Liver (tissue), 9 donors: Measurements from ENCODE around the gene FNDC8. TPM values are rescaled to one million over a fixed set of nuclear protein-coding genes. Genes with fewer than 3 reads are reported as not detected.

Experiments used
- DNase-seq: peaks from one replicate; pipeline ENCODE4 v3.0.0-alpha.2; 2017; ENCODE audit warnings: low spot score
- H3K27ac ChIP-seq, 2 donors: one replicate each; pipeline ENCODE4 v1.7.0; 2013; ENCODE audit warnings: inconsistent platforms in 2 of 2, low read length in 2 of 2, control low read depth in 1 of 2, low read depth in 1 of 2, mild to moderate bottlenecking in 1 of 2
- H3K27me3 ChIP-seq, 4 donors: one replicate each; pipeline versions ENCODE4 v1.6.1 to v1.7.0; 2013; ENCODE audit warnings: low read length in 3 of 4, inconsistent platforms in 1 of 4, mild to moderate bottlenecking in 1 of 4, moderate library complexity in 1 of 4; ENCODE audit not compliant: control insufficient read depth in 4 of 4, insufficient read depth in 4 of 4
- H3K36me3 ChIP-seq, 4 donors: one replicate each; pipeline versions ENCODE4 v1.6.1 to v1.7.0; 2013; ENCODE audit warnings: low read length in 3 of 4, mild to moderate bottlenecking in 3 of 4, low read depth in 1 of 4, moderate library complexity in 1 of 4; ENCODE audit not compliant: control insufficient read depth in 4 of 4, insufficient read depth in 3 of 4
- H3K4me1 ChIP-seq, 4 donors: one replicate each; pipeline versions ENCODE4 v1.6.1 to v1.7.0; 2013; ENCODE audit warnings: low read length in 3 of 4, mild to moderate bottlenecking in 3 of 4, moderate library complexity in 1 of 4; ENCODE audit not compliant: control insufficient read depth in 4 of 4, insufficient read depth in 4 of 4
- H3K4me3 ChIP-seq, 3 donors: one replicate each; pipeline versions ENCODE4 v1.6.1 to v1.7.0; 2013; ENCODE audit warnings: low read length in 3 of 3, control low read depth in 1 of 3, low read depth in 1 of 3, mild to moderate bottlenecking in 1 of 3
- H3K9ac ChIP-seq, 2 donors: one replicate each; pipeline ENCODE4 v1.7.0; 2013; ENCODE audit warnings: low read length in 2 of 2, mild to moderate bottlenecking in 2 of 2, moderate library complexity in 2 of 2, control low read depth in 1 of 2, low read depth in 1 of 2
- H3K9me3 ChIP-seq, 4 donors: one replicate each; pipeline versions ENCODE4 v1.6.1 to v1.7.0; 2013; ENCODE audit warnings: low read length in 3 of 4; ENCODE audit not compliant: control insufficient read depth in 4 of 4
- EGR1 ChIP-seq, 2 donors: IDR thresholded peaks; 2 replicates each; pipeline ENCODE4 v1.6.1; 2016 to 2018; ENCODE audit warnings: antibody characterized with exemption in 2 of 2, low read depth in 2 of 2
- GABPA ChIP-seq, 2 donors: IDR thresholded peaks in 1 of 2; conservative IDR thresholded peaks in 1 of 2; 2 replicates each; pipeline ENCODE4 v1.6.1; 2016; ENCODE audit warnings: antibody characterized with exemption in 2 of 2, mild to moderate bottlenecking in 1 of 2, moderate library complexity in 1 of 2
- HNF4A ChIP-seq, 2 donors: conservative IDR thresholded peaks; 2 replicates each; pipeline ENCODE4 v1.6.1; 2016; ENCODE audit warnings: antibody characterized with exemption in 2 of 2, mild to moderate bottlenecking in 2 of 2
- HNF4G ChIP-seq: IDR thresholded peaks from 2 replicates; pipeline ENCODE4 v1.6.1; 2016; ENCODE audit warnings: antibody characterized with exemption
- NR2F2 ChIP-seq: IDR thresholded peaks from 2 replicates; pipeline ENCODE4 v1.6.1; 2016; ENCODE audit warnings: antibody characterized with exemption
- RAD21 ChIP-seq, 2 donors: IDR thresholded peaks; 2 replicates each; pipeline ENCODE4 v1.6.1; 2016; ENCODE audit warnings: antibody characterized with exemption in 2 of 2, mild to moderate bottlenecking in 2 of 2
- TAF1 ChIP-seq: conservative IDR thresholded peaks from 2 replicates; pipeline ENCODE4 v1.6.1; 2016; ENCODE audit warnings: antibody characterized with exemption, mild to moderate bottlenecking
- YY1 ChIP-seq: IDR thresholded peaks from 2 replicates; pipeline ENCODE4 v1.6.1; 2016; ENCODE audit warnings: antibody characterized with exemption, mild to moderate bottlenecking
- WGBS: extraction: QIAGEN DNeasy Blood & Tissue Kit; methylation state at CpG from one replicate; pipeline ENCODE4 v1.1.7; 2013; 5-methylcytosine and 5-hydroxymethylcytosine counted together
- polyA plus RNA-seq, 2 donors: library from polyadenylated mRNA; stranded (reverse) in 1 of 2; unstranded in 1 of 2; fragments of 200-250 nt in 1 of 2; fragments of >200 nt in 1 of 2; fragmentation: Nextera tagmentation in 1 of 2; extraction: Ambion mirVana in 1 of 2; gene quantifications; one replicate each; pipeline versions ENCODE4 v1.2.1 to v1.2.3, GENCODE V29; 2013 to 2015
- total RNA-seq, 2 donors: library from RNA; depleted of rRNA; stranded (reverse); fragments of >200 nt; gene quantifications; one replicate each; pipeline ENCODE4 v1.2.3, GENCODE V29; 2014
- TF ChIP-seq, protein P1 (sequence below): fragments of 150-350 bp; IDR thresholded peaks from 2 replicates; pipeline ENCODE4 v1.5.1; 2017; ENCODE audit warnings: improper control_type of control experiment, low read depth, low read length; ENCODE audit not compliant: missing input control
- TF ChIP-seq, protein P2 (sequence below): IDR thresholded peaks from 2 replicates; pipeline ENCODE4 v1.6.1; 2016; ENCODE audit warnings: antibody characterized with exemption
- TF ChIP-seq, protein P3 (sequence below): IDR thresholded peaks from 2 replicates; pipeline ENCODE4 v1.6.1; 2016; ENCODE audit warnings: antibody characterized with exemption
- donor health status: healthy.
- donor health status: healthy.
- donor health status: healthy.
- donor health status: healthy.
- donor health status: healthy.

FNDC8 gene
- total and polyA plus RNA-seq, 4 donors = not detected

DNA sequence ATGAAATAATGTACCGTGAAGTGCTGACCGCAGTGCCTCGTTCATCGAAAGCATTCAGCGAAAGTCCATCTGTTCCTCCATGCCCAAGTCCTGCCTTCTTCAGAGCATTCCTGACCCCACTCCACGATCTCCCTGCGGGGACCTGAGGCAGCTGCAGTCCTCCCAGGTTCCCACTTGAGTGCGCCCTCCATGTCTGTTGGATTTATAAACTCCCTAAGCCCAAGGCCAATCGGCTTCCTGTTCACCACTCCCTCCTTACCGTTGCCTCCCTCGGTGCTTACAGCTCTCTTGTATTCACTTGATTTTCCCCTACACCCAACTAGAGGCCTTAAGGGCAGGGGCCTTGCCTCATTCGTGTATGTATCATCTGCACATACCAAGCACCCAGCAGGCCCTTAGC lies 4.6 kb upstream of the FNDC8 start (continued):
- TF ChIP-seq, protein P1, sequence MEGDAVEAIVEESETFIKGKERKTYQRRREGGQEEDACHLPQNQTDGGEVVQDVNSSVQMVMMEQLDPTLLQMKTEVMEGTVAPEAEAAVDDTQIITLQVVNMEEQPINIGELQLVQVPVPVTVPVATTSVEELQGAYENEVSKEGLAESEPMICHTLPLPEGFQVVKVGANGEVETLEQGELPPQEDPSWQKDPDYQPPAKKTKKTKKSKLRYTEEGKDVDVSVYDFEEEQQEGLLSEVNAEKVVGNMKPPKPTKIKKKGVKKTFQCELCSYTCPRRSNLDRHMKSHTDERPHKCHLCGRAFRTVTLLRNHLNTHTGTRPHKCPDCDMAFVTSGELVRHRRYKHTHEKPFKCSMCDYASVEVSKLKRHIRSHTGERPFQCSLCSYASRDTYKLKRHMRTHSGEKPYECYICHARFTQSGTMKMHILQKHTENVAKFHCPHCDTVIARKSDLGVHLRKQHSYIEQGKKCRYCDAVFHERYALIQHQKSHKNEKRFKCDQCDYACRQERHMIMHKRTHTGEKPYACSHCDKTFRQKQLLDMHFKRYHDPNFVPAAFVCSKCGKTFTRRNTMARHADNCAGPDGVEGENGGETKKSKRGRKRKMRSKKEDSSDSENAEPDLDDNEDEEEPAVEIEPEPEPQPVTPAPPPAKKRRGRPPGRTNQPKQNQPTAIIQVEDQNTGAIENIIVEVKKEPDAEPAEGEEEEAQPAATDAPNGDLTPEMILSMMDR = no peak

DNA sequence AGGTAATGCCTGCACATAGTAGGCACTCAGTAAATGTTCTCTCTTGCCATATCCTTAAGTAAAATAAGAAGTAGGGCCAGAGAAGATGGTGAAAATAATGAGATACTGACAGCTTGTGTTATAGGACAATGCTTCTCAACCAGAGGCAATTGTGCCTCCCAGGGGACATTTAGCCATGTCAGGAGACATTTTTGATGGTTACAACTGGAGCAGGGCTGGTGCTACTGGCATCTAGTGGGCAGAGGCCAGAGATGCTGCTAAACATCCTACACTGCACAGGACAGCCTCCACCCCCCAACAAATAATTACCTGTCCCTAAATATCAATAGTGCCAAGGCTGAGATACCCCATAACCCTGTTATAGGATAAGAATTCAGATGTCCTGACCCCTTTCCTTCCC lies 3.4 kb upstream of the FNDC8 start:
- TF ChIP-seq, protein P2, sequence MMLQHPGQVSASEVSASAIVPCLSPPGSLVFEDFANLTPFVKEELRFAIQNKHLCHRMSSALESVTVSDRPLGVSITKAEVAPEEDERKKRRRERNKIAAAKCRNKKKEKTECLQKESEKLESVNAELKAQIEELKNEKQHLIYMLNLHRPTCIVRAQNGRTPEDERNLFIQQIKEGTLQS = no peak
- no peak for TF ChIP-seq HNF4G
- no peak for TF ChIP-seq HNF4A (conservative IDR thresholded peaks at IDR 0.05)
- TF ChIP-seq, protein P1 = peak; percentile 9
- peak; percentile 59 to 71 for TF ChIP-seq RAD21 (IDR thresholded peaks at IDR 0.05)
- no peak for TF ChIP-seq YY1
- no peak for TF ChIP-seq NR2F2
- TF ChIP-seq GABPA (IDR thresholded peaks at IDR 0.05 in 1 of 2, conservative IDR thresholded peaks at IDR 0.05 in 1 of 2) = no peak
- TF ChIP-seq TAF1 = no peak
- Histone ChIP-seq H3K9ac (no peak overlapping the region), H3K4me3 (no peak overlapping the region), H3K27me3 (no peaks in the 10 kb centered on the region), H3K4me1 (peaks cover 2 to 15% (median 5%) of the 10 kb centered on the region in 4 donors), H3K9me3 (no peaks in the 10 kb centered on the region), H3K27ac (no peak overlapping the region), H3K36me3 (no peaks in the 10 kb centered on the region)
- no peak for DNase-seq

DNA sequence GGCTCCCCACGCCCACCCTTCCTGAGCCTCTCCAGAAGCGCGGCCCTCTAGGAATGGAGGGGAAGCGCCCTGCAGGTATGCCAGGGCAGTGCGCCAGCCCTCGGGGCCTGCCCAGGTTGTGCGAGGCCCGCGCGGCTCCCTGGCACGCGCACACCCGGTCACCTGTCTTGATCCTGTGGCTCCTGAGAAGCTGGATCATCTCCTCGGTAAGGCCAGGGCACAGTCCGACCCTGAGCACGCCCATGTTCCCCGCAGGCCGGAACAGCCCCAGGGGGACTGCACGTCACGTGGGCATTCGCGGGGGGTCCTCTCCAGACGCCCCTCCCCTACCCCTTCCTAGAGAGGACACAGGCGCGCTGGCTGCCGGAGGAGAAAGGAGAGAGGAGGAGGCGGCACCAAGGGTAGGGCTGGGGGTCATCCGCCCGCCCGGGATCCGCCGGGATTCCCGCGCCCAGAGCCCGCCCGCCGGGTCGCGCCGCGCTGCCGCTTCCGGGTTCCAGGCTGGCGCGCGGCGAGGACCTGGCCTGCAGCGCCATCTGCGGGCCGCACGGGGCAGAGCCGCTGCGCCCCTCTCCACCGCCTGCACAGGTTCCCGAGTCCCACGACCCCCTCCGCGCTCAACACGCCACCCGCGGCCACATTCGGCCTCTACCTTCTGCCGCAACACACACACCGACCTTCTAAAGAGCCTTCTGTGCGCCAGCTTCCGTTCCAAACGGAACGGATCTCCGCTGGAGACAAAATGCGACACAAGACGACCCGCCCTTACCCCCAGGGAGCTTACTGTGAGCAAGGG lies 1.8 kb upstream of the FNDC8 start, which contains the start of gene RAD51D:
RAD51D (minus strand) TSS at position 491 of the 796 bp plus-strand sequence; CDS start at position 244, 247 bp downstream.
- H3K9ac ChIP-seq = peak within 1 kb of the TSS; percentile 11 to 60
- no peaks in the 10 kb centered on the region for H3K9me3 ChIP-seq
- H3K36me3 ChIP-seq = no peaks in the 10 kb centered on the region
- peak within 1 kb of the TSS; percentile 55 to 56 for H3K27ac ChIP-seq
- peaks cover 2 to 15% (median 5%) of the 10 kb centered on the region in 4 donors for H3K4me1 ChIP-seq
- peak in 1 of 2 donors; percentile 15 for TF ChIP-seq HNF4A (conservative IDR thresholded peaks at IDR 0.05)
- TF ChIP-seq, protein P3, sequence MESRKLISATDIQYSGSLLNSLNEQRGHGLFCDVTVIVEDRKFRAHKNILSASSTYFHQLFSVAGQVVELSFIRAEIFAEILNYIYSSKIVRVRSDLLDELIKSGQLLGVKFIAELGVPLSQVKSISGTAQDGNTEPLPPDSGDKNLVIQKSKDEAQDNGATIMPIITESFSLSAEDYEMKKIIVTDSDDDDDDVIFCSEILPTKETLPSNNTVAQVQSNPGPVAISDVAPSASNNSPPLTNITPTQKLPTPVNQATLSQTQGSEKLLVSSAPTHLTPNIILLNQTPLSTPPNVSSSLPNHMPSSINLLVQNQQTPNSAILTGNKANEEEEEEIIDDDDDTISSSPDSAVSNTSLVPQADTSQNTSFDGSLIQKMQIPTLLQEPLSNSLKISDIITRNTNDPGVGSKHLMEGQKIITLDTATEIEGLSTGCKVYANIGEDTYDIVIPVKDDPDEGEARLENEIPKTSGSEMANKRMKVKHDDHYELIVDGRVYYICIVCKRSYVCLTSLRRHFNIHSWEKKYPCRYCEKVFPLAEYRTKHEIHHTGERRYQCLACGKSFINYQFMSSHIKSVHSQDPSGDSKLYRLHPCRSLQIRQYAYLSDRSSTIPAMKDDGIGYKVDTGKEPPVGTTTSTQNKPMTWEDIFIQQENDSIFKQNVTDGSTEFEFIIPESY = no peak
- TF ChIP-seq, protein P1 = peak; percentile 97
- peak; percentile 65 to 81 for TF ChIP-seq RAD21 (IDR thresholded peaks at IDR 0.05)
- TF ChIP-seq EGR1 (IDR thresholded peaks at IDR 0.05; ENCODE audit: low read depth in 2 of 2) = no peak
- TF ChIP-seq YY1 = peak; percentile 14
- WGBS = under 1% methylated on average over 72 of the region's 72 CpGs
- peak within 1 kb of the TSS; percentile 62 to 78 (median 75) for H3K4me3 ChIP-seq
- no peaks in the 10 kb centered on the region for H3K27me3 ChIP-seq
- DNase-seq = peak; percentile 82
